WERI-Rb-1 (cell line): ENCODE measurements around the gene COL15A1.
"Not testable (repeated sequence)": the region's sequence is repeated elsewhere in the genome, so short reads cannot be mapped to it uniquely, and the experiment has no call there.

Source experiments
- DNase-seq: peaks from one replicate; pipeline ENCODE4 v3.0.0-alpha.2; 2020
- H3K27ac ChIP-seq: fragments of 250-450 bp; sonication (Bioruptor Pico); 2 replicates; pipeline ENCODE4 v1.5.1; 2020; ENCODE audit warnings: mild to moderate bottlenecking, moderate library complexity
- H3K27me3 ChIP-seq: fragments of 250-450 bp; sonication (Bioruptor Pico); 2 replicates; pipeline ENCODE4 v1.5.1; 2021; ENCODE audit warnings: mild to moderate bottlenecking, low read depth, moderate library complexity; ENCODE audit not compliant: insufficient read depth, severe bottlenecking
- H3K36me3 ChIP-seq: fragments of 250-450 bp; sonication (Bioruptor Pico); 2 replicates; pipeline ENCODE4 v1.5.1; 2020; ENCODE audit warnings: mild to moderate bottlenecking, moderate library complexity
- H3K4me3 ChIP-seq: 2 replicates; pipeline ENCODE4 v1.5.1; 2011; ENCODE audit warnings: low read depth, mild to moderate bottlenecking, control low read depth, low read length
- H3K9me3 ChIP-seq: fragments of 250-450 bp; sonication (Bioruptor Pico); 2 replicates; pipeline ENCODE4 v1.5.1; 2021; ENCODE audit warnings: mild to moderate bottlenecking, moderate library complexity; ENCODE audit not compliant: severe bottlenecking
- TF ChIP-seq, protein P1 (sequence below): IDR thresholded peaks from 2 replicates; pipeline ENCODE4 v1.5.1; 2011; ENCODE audit warnings: low read depth, mild to moderate bottlenecking, control low read depth, inconsistent platforms, low read length

Gene COL15A1

DNA sequence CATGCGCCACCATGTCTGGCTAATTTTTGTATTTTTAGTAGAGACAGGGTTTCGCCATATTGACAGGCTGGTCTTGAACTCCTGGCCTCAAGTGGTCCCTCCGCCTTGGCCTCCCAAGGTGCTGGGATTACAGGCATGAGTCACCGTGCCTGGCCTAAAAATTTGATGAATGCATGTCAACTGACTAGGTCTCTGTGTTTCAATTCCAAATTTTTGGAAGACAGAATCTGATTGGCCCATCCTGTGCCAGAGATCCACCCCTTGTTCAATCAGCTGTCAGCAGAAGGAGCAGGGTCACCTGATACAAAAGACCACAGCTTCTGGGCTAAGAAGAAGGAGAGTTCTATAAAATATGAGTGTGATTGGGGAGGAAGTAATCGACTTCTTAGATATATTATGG lies 43.5 kb upstream of the COL15A1 start:
- H3K4me3 ChIP-seq: no peak overlapping the region
- H3K27ac ChIP-seq: no peak overlapping the region
- H3K36me3 ChIP-seq: no peaks in the 10 kb centered on the region
- DNase-seq: peak; percentile 1
- H3K9me3 ChIP-seq: peaks cover 8% of the 10 kb centered on the region
- H3K27me3 ChIP-seq: no peaks in the 10 kb centered on the region
- TF ChIP-seq, protein P1, sequence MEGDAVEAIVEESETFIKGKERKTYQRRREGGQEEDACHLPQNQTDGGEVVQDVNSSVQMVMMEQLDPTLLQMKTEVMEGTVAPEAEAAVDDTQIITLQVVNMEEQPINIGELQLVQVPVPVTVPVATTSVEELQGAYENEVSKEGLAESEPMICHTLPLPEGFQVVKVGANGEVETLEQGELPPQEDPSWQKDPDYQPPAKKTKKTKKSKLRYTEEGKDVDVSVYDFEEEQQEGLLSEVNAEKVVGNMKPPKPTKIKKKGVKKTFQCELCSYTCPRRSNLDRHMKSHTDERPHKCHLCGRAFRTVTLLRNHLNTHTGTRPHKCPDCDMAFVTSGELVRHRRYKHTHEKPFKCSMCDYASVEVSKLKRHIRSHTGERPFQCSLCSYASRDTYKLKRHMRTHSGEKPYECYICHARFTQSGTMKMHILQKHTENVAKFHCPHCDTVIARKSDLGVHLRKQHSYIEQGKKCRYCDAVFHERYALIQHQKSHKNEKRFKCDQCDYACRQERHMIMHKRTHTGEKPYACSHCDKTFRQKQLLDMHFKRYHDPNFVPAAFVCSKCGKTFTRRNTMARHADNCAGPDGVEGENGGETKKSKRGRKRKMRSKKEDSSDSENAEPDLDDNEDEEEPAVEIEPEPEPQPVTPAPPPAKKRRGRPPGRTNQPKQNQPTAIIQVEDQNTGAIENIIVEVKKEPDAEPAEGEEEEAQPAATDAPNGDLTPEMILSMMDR: no peak

GRCh38 chr9:98900725-98901124 lies 43.0 kb upstream of the COL15A1 start:
- Histone ChIP-seq H3K27ac (no peak overlapping the region), H3K27me3 (no peaks in the 10 kb centered on the region), H3K9me3 (peaks cover 8% of the 10 kb centered on the region), H3K4me3 (no peak overlapping the region), H3K36me3 (no peaks in the 10 kb centered on the region)
- TF ChIP-seq, protein P1: no peak
- peak; percentile 1 for DNase-seq

DNA sequence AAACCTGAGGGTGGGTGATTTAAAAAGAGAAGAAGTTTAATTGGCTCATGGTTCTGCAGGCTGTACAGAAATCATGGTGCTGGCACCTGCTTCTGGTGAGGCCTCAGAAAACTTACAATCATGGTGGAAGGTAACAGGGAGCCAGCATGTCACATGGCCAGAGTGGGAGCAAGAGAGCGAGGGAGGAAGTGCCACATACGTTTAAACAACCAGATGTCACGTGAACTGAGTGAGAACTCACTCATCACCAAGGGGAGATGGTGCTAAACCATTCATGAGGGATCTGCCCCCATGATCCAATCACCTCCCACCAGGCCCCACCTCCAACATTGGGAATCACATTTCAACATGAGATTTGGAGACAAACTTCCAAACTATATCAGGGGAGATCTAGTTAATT lies 41.9 kb upstream of the COL15A1 start:
- H3K36me3 ChIP-seq, H3K9me3 ChIP-seq, H3K4me3 ChIP-seq, H3K27ac ChIP-seq, H3K27me3 ChIP-seq: not testable (repeated sequence)
- DNase-seq: peak; percentile 1

GRCh38 chr9:98902516-98902915 lies 41.2 kb upstream of the COL15A1 start:
- no peaks in the 10 kb centered on the region for H3K36me3 ChIP-seq
- H3K27ac ChIP-seq: no peak overlapping the region
- no peak overlapping the region for H3K4me3 ChIP-seq
- DNase-seq: peak; percentile 3
- H3K27me3 ChIP-seq: no peaks in the 10 kb centered on the region
- no peaks in the 10 kb centered on the region for H3K9me3 ChIP-seq
- TF ChIP-seq, protein P1: no peak

DNA sequence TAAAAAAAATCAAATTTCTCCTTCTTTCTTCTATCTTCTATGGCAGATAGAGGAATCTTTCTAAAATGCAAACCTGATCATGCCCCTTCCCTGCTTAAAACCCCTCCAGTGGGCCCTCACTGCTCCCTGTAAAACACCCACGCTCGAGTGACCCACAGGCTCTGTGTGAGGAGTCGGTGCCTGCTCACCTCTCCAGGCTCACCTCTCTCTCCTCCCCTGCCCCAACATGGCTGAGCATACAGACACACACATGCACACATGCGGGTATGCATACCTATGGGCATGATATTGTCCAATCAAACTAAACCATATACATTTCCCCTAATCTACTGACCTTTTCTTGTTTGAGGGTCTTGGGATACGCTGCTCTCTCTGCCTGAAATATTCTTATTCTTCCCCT lies 40.8 kb upstream of the COL15A1 start:
- no peak overlapping the region for H3K4me3 ChIP-seq
- TF ChIP-seq, protein P1: no peak
- H3K36me3 ChIP-seq: no peaks in the 10 kb centered on the region
- no peaks in the 10 kb centered on the region for H3K27me3 ChIP-seq
- DNase-seq: peak; percentile 3
- H3K27ac ChIP-seq: no peak overlapping the region
- H3K9me3 ChIP-seq: no peaks in the 10 kb centered on the region

DNA sequence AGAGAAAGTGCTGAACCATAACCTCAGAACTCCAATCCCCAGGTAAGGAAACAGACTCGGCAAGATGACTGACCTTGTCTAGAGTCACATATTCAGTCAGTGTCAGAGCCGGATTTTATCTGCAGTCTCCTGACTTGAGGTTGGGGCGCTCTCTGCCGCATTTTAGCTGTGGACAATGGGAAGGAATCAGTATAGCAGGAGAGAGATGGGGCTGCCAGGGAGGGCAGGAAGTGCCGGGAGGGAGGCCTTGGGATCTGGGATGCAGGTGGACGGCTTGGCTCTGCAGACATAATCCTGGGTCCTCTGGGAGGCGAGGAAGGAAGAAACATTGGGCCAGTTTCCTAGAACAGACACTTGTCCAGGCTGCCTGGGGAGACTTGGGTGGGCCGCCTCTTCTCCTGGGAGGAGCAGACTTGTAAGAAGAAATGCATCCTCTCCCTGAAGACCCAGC lies 39.7 kb upstream of the COL15A1 start:
- Histone ChIP-seq H3K4me3 (no peak overlapping the region), H3K27me3 (no peaks in the 10 kb centered on the region), H3K36me3 (no peaks in the 10 kb centered on the region), H3K27ac (no peak overlapping the region), H3K9me3 (no peaks in the 10 kb centered on the region)
- DNase-seq: peak; percentile 4
- TF ChIP-seq, protein P1: no peak
